DND-41 (cell line): ENCODE measurements around the gene IGSF6.

Experiments
- EZH2 ChIP-seq: IDR thresholded peaks from 3 replicates; pipeline ENCODE4 v1.6.1; 2012; ENCODE audit warnings: borderline replicate concordance, low read depth, mild to moderate bottlenecking, moderate library complexity, low read length, inconsistent platforms; ENCODE audit not compliant: severe bottlenecking
- TF ChIP-seq, protein P1 (sequence below): IDR thresholded peaks from 2 replicates; pipeline ENCODE4 v1.5.1; 2012; ENCODE audit warnings: borderline replicate concordance, low read length, moderate library complexity, mild to moderate bottlenecking; ENCODE audit not compliant: poor library complexity, severe bottlenecking; ENCODE audit errors: extremely low read depth

DNA sequence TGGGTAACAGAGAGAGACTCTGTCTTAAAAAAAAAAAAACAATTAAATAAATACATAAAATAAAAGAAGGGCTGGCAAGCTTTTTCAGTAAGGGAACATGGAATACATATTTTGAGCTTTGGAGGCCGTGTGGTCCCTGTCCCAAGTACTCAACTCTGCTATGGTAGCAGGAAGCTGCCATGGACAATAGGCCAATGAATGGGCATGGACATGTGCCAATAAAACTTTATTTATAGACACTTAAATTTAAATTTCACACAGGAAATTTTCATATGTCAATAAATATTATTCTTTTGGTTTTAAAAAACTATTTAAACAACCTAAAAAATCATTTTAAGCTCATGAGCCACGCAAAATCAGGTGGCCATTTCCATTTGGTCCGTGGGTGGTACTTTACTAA is 15.2 kb upstream of the IGSF6 start:
- TF ChIP-seq, protein P1, sequence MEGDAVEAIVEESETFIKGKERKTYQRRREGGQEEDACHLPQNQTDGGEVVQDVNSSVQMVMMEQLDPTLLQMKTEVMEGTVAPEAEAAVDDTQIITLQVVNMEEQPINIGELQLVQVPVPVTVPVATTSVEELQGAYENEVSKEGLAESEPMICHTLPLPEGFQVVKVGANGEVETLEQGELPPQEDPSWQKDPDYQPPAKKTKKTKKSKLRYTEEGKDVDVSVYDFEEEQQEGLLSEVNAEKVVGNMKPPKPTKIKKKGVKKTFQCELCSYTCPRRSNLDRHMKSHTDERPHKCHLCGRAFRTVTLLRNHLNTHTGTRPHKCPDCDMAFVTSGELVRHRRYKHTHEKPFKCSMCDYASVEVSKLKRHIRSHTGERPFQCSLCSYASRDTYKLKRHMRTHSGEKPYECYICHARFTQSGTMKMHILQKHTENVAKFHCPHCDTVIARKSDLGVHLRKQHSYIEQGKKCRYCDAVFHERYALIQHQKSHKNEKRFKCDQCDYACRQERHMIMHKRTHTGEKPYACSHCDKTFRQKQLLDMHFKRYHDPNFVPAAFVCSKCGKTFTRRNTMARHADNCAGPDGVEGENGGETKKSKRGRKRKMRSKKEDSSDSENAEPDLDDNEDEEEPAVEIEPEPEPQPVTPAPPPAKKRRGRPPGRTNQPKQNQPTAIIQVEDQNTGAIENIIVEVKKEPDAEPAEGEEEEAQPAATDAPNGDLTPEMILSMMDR: no peak
- TF ChIP-seq EZH2: no peak
